ENCODE results near the gene GABRG3. TPM values are rescaled to one million over a fixed set of nuclear protein-coding genes. Genes with fewer than 3 reads are reported as not detected.
"Not testable (repeated sequence)": the region's sequence is repeated elsewhere in the genome, so short reads cannot be mapped to it uniquely, and the experiment has no call there.

Gene GABRG3
- total and polyA plus RNA-seq, 4 donors, result 0.02 to 0.19 TPM; not detected in 2

DNA sequence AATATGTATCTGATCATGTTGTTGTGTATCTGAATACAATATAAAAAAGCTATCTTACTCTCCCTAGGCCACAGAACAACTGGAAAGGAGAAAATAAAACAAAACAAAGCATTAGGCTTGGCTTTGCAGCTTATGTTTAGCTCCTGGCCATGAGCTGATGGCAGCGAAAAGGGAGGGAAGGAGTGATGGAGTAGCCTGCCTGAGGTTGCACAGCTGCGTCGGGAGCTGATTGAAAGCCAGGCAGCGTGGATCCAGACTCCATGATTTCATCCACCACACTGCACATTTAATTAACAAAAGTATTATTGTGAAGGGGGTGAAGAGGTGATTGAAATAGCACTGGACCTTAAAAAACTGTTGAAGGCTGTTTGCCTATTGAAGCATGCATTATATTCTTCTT, 212.2 kb downstream of the GABRG3 start:
- no peak for DNase-seq (ENCODE audit: low spot score)
- no peak for TF ChIP-seq RAD21 (IDR thresholded peaks at IDR 0.05)
- no peak for TF ChIP-seq RXRA (IDR thresholded peaks at IDR 0.05)
- no peak for TF ChIP-seq NR2F2 (IDR thresholded peaks at IDR 0.05)
- TF ChIP-seq, protein P1, sequence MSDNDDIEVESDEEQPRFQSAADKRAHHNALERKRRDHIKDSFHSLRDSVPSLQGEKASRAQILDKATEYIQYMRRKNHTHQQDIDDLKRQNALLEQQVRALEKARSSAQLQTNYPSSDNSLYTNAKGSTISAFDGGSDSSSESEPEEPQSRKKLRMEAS (IDR thresholded peaks at IDR 0.05), result no peak
- TF ChIP-seq, protein P2, sequence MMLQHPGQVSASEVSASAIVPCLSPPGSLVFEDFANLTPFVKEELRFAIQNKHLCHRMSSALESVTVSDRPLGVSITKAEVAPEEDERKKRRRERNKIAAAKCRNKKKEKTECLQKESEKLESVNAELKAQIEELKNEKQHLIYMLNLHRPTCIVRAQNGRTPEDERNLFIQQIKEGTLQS (IDR thresholded peaks at IDR 0.05), result no peak
- TF ChIP-seq YY1 (IDR thresholded peaks at IDR 0.05), result no peak
- TF ChIP-seq GABPA (IDR thresholded peaks at IDR 0.05 in 1 of 2, conservative IDR thresholded peaks at IDR 0.05 in 1 of 2), result no peak
- TF ChIP-seq, protein P3, sequence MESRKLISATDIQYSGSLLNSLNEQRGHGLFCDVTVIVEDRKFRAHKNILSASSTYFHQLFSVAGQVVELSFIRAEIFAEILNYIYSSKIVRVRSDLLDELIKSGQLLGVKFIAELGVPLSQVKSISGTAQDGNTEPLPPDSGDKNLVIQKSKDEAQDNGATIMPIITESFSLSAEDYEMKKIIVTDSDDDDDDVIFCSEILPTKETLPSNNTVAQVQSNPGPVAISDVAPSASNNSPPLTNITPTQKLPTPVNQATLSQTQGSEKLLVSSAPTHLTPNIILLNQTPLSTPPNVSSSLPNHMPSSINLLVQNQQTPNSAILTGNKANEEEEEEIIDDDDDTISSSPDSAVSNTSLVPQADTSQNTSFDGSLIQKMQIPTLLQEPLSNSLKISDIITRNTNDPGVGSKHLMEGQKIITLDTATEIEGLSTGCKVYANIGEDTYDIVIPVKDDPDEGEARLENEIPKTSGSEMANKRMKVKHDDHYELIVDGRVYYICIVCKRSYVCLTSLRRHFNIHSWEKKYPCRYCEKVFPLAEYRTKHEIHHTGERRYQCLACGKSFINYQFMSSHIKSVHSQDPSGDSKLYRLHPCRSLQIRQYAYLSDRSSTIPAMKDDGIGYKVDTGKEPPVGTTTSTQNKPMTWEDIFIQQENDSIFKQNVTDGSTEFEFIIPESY (IDR thresholded peaks at IDR 0.05), result no peak
- TF ChIP-seq FOXA2 (IDR thresholded peaks at IDR 0.05), result no peak
- TF ChIP-seq HNF4A (conservative IDR thresholded peaks at IDR 0.05), result no peak
- TF ChIP-seq, protein P4, sequence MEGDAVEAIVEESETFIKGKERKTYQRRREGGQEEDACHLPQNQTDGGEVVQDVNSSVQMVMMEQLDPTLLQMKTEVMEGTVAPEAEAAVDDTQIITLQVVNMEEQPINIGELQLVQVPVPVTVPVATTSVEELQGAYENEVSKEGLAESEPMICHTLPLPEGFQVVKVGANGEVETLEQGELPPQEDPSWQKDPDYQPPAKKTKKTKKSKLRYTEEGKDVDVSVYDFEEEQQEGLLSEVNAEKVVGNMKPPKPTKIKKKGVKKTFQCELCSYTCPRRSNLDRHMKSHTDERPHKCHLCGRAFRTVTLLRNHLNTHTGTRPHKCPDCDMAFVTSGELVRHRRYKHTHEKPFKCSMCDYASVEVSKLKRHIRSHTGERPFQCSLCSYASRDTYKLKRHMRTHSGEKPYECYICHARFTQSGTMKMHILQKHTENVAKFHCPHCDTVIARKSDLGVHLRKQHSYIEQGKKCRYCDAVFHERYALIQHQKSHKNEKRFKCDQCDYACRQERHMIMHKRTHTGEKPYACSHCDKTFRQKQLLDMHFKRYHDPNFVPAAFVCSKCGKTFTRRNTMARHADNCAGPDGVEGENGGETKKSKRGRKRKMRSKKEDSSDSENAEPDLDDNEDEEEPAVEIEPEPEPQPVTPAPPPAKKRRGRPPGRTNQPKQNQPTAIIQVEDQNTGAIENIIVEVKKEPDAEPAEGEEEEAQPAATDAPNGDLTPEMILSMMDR (IDR thresholded peaks at IDR 0.05; ENCODE audit: low read depth, low read length, missing input control), result no peak
- TF ChIP-seq EGR1 (IDR thresholded peaks at IDR 0.05; ENCODE audit: low read depth in 2 of 2), result no peak
- TF ChIP-seq FOXA1 (IDR thresholded peaks at IDR 0.05), result no peak
- H3K9ac ChIP-seq (ENCODE audit: low read depth in 1 of 2, low read length in 2 of 2), result no peak overlapping the region
- H3K27ac ChIP-seq (ENCODE audit: low read depth in 1 of 2, low read length in 2 of 2), result no peak overlapping the region
- no peaks in the 10 kb centered on the region for H3K4me1 ChIP-seq (ENCODE audit: control insufficient read depth in 4 of 4, insufficient read depth in 4 of 4, low read length in 3 of 4)
- no peaks in the 10 kb centered on the region for H3K27me3 ChIP-seq (ENCODE audit: control insufficient read depth in 4 of 4, insufficient read depth in 4 of 4, low read length in 3 of 4)
- 76% methylated on average over 4 of the region's 4 CpGs for WGBS
- no peak overlapping the region for H3K4me3 ChIP-seq (ENCODE audit: low read depth in 1 of 3, low read length in 3 of 3)
- peaks cover 0 to 3% (median under 1%) of the 10 kb centered on the region in 4 donors for H3K9me3 ChIP-seq (ENCODE audit: control insufficient read depth in 4 of 4, low read length in 3 of 4)
- H3K36me3 ChIP-seq (ENCODE audit: control insufficient read depth in 4 of 4, insufficient read depth in 3 of 4, low read depth in 1 of 4, low read length in 3 of 4), result no peaks in the 10 kb centered on the region

DNA sequence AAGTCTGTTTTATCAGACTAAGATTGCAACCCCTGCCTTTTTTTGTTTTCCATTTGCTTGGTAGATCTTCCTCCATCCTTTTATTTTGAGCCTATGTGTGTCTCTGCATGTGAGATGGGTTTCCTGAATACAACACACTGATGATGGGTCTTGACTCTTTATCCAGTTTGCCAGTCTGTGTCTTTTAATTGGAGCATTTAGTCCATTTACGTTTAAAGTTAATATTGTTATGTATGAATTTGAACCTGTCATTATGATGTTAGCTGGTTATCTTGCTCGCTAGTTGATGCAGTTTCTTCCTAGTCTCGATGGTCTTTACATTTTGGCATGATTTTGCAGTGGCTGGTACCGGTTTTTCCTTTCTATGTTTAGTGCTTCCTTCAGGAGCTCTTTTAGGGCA, 220.5 kb downstream of the GABRG3 start:
- not testable (repeated sequence) for H3K27me3 ChIP-seq (ENCODE audit: control insufficient read depth in 4 of 4, insufficient read depth in 4 of 4, low read length in 3 of 4); H3K9me3 ChIP-seq (ENCODE audit: control insufficient read depth in 4 of 4, low read length in 3 of 4); H3K9ac ChIP-seq (ENCODE audit: low read depth in 1 of 2, low read length in 2 of 2); H3K27ac ChIP-seq (ENCODE audit: low read depth in 1 of 2, low read length in 2 of 2); H3K36me3 ChIP-seq (ENCODE audit: control insufficient read depth in 4 of 4, insufficient read depth in 3 of 4, low read depth in 1 of 4, low read length in 3 of 4); H3K4me1 ChIP-seq (ENCODE audit: control insufficient read depth in 4 of 4, insufficient read depth in 4 of 4, low read length in 3 of 4); DNase-seq (ENCODE audit: low spot score); H3K4me3 ChIP-seq (ENCODE audit: low read depth in 1 of 3, low read length in 3 of 3)
- WGBS, result 65% methylated on average over 4 of the region's 4 CpGs

DNA sequence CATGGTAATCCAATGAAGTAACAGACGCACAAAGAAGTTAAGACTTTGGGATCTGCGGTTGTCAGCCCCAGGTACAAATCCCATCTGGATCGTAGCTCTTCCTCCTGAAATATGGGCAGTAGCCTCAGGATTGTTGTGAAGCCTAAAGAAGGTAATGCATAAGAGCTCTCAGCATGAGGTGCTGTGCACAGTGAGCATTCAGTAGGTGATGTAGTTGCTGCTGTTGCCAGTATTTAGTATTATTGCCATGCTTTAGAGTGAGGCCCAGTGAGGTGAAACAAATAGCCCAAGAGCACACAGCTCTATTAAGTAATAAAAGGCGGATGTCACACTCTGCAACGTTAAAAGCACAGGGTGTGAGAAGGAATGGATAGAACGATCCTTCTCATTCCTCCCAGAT, 225.7 kb downstream of the GABRG3 start:
- WGBS, result 73% methylated on average over 6 of the region's 6 CpGs
- TF ChIP-seq JUND (IDR thresholded peaks at IDR 0.05) (no peak), SP1 (IDR thresholded peaks at IDR 0.05) (no peak)
- TF ChIP-seq, protein P5, sequence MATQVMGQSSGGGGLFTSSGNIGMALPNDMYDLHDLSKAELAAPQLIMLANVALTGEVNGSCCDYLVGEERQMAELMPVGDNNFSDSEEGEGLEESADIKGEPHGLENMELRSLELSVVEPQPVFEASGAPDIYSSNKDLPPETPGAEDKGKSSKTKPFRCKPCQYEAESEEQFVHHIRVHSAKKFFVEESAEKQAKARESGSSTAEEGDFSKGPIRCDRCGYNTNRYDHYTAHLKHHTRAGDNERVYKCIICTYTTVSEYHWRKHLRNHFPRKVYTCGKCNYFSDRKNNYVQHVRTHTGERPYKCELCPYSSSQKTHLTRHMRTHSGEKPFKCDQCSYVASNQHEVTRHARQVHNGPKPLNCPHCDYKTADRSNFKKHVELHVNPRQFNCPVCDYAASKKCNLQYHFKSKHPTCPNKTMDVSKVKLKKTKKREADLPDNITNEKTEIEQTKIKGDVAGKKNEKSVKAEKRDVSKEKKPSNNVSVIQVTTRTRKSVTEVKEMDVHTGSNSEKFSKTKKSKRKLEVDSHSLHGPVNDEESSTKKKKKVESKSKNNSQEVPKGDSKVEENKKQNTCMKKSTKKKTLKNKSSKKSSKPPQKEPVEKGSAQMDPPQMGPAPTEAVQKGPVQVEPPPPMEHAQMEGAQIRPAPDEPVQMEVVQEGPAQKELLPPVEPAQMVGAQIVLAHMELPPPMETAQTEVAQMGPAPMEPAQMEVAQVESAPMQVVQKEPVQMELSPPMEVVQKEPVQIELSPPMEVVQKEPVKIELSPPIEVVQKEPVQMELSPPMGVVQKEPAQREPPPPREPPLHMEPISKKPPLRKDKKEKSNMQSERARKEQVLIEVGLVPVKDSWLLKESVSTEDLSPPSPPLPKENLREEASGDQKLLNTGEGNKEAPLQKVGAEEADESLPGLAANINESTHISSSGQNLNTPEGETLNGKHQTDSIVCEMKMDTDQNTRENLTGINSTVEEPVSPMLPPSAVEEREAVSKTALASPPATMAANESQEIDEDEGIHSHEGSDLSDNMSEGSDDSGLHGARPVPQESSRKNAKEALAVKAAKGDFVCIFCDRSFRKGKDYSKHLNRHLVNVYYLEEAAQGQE (IDR thresholded peaks at IDR 0.05), result no peak
- H3K9me3 ChIP-seq (ENCODE audit: control insufficient read depth in 4 of 4, low read length in 3 of 4), result no peaks in the 10 kb centered on the region
- no peaks in the 10 kb centered on the region for H3K27me3 ChIP-seq (ENCODE audit: control insufficient read depth in 4 of 4, insufficient read depth in 4 of 4, low read length in 3 of 4)
- no peak for DNase-seq (ENCODE audit: low spot score)
- H3K36me3 ChIP-seq (ENCODE audit: control insufficient read depth in 4 of 4, insufficient read depth in 3 of 4, low read depth in 1 of 4, low read length in 3 of 4), result no peaks in the 10 kb centered on the region
- no peak overlapping the region for H3K9ac ChIP-seq (ENCODE audit: low read depth in 1 of 2, low read length in 2 of 2)
- no peak overlapping the region for H3K4me3 ChIP-seq (ENCODE audit: low read depth in 1 of 3, low read length in 3 of 3)
- H3K27ac ChIP-seq (ENCODE audit: low read depth in 1 of 2, low read length in 2 of 2), result no peak overlapping the region
- no peaks in the 10 kb centered on the region for H3K4me1 ChIP-seq (ENCODE audit: control insufficient read depth in 4 of 4, insufficient read depth in 4 of 4, low read length in 3 of 4)

Data from liver (tissue), 9 donors.